Glomerular visceral epithelial cell (primary cell): ENCODE results near the gene NHERF2.

Experiments
- DNase-seq: peaks from one replicate; pipeline ENCODE4 v3.0.0-alpha.2; 2016; ENCODE audit errors: extremely low spot score

The NHERF2 gene

DNA sequence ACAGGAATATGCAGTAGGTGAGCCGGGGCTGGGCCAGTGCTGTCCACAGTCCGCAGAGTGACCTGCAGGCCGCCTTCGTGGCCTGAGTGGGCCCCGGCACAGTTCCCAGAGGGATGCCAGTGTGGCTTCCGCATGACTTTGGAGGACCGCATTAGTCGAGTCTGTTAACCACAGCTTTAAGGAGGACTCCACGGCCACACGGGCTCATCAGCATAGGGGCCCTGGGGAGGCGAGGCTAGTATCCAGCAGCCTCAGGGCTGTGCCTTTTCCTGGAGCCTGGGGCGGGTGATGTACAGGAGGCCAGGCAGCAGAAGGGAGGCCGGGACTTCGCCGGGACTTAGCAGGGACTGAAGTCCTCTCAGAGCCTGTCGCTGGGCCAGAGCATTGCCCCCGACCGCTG is 34.3 kb downstream of the NHERF2 start:
- no peak for DNase-seq

DNA sequence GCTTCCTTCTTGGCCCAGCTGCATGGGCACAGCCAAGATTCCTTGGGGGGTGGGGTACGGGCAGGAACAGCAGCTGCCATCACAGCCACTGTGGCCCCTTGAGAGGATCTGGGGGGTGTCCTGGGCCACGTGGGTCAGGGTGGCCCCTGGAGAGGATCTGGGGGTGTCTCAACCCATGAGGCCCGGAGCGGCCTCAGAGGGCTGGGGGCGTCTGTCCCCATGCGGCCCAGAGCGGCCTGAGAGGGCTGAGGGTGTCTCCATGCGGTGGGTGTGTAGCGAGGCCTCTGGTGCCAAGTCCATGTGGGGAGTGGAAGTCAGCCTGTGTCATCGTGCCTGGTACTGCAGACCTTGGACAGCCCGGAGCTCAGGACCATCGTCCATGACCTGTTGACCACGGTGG is 34.8 kb downstream of the NHERF2 start:
- DNase-seq = no peak

DNA sequence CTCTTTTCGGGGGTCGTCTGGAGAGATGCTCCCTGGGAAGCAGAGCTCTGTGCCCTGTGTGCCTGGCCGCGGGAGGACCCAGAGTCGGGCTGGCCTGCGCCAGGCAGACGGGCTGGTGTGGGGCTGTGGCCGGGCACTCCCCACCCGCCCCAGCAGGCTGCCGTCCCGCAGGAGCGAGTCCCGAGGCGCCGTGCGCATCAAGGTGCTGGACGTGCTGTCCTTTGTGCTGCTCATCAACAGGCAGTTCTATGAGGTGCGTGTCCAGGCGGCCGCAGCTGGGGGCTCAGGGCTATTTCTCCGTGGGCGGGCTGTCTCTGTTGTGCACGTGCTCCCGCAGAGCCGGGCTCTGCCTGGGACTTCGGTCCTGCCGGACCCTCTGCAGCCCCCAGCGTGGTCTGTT is 36.1 kb downstream of the NHERF2 start:
- no peak for DNase-seq

DNA sequence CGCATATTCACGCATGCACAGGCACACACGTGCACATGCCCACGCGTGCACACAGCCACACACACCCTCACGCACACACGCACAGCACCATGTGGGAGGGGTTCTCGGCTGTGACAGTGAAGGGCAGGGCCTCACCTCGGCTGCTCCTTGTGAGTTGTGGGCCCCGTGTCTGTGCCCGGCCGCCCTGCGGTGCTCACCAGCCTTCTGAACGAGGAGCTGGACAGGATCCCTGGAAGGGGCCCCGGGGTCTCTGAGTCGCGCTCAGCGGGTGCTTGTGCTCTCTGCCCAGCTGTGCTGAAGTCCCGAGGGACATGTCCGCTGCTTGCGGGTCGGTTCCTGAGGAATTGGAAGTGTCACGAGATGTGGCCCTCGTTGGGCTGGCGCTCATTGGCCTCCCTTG is 37.2 kb downstream of the NHERF2 start:
- no peak for DNase-seq

DNA sequence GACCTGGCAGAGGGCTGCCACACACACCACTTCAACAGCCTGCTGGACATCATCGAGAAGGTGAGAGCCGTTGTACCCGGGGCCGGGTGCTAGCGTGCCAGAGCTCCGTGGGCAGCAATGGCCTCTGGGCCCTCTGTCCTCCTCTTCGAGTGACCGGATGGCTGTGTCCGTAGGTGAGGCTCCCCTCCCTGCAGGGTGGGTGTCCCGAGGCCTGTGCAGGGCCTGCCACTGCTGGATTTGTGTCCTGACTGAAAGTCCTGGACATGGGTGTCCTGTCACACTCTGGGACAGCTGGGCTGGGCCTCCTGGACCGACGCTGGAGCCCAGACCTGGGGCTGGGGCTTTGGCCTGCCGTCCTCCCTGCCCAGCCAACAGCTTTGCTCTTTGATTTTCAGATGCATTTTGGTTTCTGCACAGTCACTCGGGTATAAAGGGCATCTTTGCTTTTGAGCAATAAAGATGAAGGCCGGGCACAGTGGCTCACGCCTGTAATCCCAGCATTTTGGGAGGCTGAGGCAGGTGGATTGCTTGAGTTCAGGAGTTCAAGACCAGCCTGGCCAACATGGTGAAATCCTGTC is 37.8 kb downstream of the NHERF2 start:
- no peak for DNase-seq

DNA sequence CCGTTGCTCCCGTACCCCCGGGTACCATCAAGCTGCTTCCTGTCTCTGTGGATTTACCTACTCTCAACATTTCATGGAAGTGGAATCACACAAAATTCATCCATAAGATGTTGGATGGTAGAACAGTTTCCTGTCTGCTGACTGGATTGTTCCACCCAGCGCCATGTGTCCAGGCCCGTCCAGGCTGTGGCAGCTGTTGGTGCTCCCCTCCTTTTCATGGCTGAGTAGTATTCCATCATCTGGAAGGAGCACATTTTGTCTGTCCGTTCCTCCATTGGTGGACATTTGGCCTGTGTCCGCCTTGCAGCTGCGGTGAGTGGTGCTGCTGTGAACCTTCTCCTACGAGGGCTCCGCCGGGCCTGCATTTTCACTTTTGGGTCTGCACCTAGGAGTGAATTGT is 39.4 kb downstream of the NHERF2 start:
- DNase-seq = no peak

DNA sequence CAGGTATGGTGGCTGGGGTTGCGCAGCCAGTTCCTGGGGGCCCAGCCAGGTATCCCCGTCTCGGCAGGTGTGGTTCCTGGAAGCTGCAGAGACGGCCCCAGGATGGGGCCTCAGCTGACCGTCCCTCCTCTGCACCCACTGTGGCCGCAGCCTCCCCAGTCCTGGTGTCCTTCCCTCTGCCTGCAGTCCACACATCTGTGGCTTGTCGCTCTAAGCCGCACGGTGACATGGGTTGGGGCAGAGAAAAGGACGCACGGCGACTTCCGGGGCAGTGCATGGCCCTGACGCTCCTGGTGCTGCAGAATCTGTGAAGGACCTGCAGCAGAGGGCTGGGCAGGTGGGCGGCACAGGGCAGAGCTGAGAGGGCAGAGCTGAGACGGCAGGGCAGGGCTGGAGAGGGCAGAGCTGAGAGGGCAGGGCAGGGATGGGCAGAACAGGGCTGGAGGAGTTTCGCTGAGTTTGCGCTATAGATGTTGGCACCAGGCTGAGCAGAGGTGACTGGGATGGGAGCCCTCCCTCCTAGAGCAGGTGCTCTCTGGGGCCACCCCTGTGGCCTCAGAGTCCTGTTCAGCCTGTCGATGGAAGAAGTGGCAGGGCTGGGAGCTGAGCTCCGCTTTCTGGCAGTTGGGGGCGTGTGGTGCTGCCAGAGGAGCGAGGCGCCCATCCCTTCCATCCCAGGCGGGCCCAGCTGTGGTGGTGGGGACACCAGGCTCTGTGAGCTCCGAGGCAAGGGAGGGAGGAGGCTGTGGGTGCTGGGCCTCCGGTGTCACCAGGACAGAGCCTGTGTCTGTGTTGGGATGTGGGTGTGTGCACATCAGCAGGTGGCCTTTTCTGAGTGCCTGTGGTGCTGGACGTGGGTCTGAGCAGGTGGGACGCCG is 44.1 kb downstream of the NHERF2 start:
- DNase-seq = no peak

DNA sequence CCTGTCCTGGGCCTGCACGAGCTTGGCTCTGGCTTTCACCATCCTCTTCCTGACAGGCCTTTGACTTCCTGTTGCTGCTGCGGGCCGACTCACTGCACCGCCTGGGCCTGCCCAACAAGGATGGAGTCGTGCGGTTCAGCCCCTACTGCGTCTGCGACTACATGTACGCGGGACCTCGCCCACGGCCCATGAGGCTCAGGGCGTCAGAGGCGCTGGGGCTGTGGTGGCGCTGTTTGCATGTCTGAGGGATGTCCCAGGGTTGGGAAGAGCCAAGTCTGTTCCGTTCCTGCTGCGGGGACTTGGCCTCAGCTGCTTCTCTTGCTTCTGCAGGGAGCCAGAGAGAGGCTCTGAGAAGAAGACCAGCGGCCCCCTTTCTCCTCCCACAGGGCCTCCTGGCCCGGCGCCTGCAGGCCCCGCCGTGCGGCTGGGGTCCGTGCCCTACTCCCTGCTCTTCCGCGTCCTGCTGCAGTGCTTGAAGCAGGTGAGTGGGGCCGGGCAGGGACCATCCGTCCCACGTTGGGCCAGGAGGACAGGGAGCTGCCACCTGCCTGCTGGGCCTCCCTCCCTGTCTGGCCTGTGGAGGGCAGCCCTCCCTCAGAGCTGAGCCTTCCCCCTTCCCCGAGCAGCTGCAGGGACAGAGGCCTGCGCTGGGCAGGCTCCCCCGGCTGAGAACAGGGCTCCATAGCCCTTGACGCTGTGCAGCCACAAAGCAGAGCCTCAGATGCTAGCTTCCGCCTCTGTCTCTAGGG is 44.9 kb downstream of the NHERF2 start:
- no peak for DNase-seq

DNA sequence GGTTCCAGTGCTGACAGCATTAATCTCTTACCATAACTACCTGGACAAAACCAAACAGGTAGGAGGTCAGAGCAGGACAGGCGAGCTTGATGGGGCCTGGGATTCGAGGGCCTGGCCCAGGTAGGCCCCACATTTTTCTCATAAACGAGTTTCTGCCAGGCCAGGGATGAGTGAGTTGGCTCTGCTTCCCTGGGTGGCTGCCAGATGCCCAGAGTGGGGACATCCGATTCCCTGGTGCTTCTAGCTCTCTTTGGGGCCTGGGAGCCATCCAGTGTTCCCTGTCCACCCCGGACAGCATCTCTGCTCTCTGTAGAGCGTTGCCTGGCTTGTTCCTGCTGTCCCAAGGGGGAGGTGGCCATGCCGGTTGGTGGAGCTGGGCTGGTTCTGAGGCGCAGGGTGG is 46.2 kb downstream of the NHERF2 start:
- DNase-seq = no peak

DNA sequence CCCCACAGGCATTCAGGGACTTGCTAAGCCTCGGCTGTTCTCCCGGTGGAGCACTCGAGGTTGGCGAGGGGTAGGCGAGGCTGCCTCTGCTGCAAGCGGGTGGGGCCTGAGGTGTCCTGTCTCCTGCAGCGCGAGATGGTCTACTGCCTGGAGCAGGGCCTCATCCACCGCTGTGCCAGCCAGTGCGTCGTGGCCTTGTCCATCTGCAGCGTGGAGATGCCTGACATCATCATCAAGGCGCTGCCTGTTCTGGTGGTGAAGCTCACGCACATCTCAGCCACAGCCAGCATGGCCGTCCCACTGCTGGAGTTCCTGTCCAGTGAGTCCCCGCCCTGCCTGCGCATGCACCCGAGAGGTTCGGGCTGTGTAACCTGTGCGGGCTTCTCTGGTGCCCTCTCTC is 47.4 kb downstream of the NHERF2 start:
- no peak for DNase-seq

DNA sequence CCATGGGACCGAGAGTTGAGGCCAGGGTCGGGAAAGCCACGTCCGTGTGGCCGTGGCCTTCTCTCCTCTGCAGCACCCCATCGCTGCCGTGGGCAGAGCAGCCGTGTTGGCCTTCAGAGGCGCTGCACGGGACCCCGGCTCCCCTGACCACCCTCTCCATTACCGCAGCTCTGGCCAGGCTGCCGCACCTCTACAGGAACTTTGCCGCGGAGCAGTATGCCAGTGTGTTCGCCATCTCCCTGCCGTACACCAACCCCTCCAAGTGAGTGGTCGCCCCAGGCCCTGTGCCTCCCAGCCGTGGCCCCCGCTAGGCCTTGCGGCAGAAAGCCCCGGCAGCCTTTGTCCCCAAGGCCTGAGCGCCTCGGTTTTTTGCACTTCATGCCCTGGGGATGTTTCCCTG is 48.9 kb downstream of the NHERF2 start:
- DNase-seq = no peak

DNA sequence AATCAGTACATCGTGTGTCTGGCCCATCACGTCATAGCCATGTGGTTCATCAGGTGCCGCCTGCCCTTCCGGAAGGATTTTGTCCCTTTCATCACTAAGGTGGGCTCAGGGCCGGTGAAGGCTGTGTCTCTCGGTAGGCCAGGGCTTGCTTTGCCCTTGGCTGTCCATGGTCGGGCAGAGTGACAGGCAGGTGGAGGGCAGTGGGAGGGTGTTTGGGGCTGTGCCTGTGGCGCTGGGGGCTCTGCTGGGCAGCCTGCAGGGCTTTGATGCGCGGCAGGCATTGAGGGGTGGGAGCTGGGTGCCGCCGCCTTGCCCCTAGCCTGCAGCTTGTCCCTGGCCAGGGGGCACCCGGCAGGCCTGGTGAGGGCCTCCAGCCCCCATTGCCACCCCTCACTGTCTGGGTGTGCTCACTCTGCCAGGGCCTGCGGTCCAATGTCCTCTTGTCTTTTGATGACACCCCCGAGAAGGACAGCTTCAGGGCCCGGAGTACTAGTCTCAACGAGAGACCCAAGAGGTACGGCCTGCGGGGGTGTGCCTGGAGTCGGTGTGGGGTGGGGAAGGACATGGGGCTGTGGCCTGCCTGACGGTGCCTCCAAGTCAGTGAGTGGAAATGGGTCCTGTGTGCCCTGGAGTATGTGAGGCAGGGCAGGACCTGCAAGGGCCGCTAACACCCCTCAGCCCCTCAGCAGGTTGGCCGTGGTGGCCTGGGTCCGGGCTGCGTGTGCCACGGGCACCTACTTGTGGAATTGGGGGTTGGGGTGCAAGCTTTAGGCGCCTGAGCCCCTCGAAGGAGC is 49.6 kb downstream of the NHERF2 start:
- no peak for DNase-seq

DNA sequence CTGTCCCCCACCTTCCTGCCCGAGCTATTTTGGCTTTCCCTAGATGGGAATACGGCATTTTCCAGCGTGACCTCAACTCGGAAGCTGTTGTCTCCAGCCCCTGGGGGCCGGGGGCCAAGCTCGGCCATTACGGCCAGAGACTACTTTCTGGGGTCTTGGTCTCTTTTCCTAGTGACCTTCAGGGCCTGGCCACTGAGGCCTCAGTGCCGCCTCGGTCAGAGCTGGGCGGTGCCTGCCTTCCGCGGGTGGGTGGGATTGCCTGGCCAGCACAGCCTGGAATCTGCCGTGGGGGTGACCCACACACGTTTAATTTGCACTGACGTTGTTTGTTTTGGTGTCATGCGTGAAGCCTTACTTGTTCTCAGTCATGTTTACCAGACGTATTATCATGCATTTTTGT is 50.3 kb downstream of the NHERF2 start:
- no peak for DNase-seq

DNA sequence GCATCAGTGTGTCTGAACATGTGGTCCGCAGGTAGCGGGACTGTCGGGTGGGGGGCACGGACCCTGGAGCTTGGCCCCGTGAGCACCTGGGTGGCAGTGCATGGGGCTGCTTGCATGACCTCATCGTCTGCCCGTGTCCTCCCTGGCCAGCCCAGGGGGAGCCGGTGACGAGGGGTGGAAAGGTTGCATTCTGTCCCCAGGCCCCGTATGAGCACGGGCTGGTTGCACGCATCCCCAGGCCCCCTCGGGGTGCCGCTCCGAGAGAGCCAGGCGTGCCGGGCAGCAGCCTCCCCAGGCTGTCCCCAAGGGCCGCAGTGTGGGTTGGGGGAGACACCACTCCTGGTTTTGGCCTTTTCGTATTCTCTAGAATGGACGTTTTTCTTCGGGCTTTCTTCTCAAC is 51.0 kb downstream of the NHERF2 start:
- no peak for DNase-seq

DNA sequence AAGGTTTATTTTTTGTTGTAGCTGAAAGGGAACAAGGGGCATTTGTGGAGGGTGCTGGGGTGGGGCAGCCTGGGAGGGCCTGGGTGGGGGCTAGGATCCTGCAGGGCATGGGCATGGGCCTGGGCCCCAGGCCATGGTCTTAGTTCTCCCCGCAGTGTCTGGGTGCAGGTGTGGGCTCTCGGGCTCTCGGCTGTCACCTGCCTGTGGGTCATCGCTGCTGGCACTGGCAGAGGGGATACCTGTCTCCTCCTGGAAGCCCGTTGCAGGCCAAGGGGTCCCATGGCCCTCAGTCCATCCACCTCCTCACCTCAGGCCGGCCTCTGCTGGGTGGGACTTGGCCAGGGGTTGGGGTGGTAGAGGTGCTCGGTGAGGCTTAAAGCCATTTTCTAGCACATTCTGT is 51.4 kb downstream of the NHERF2 start:
- no peak for DNase-seq

DNA sequence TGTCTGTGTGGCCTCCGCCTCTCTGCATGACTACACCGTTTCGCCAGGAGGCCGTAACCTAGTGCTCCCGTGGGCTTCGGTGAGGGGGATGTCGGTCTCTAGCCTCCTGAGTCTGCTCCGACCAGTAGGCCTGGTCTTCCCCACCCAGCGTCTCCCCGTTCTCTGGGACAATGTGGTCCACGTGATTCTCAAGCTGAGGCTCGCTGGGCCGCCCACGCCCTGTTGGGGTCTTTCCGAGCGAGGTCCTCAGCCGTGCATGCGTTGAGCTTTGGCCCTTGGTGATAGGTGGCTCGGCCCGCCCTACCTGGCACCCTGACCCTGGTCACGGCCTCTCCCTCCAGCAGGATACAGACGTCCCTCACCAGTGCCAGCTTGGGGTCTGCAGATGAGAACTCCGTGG is 52.0 kb downstream of the NHERF2 start:
- no peak for DNase-seq

DNA sequence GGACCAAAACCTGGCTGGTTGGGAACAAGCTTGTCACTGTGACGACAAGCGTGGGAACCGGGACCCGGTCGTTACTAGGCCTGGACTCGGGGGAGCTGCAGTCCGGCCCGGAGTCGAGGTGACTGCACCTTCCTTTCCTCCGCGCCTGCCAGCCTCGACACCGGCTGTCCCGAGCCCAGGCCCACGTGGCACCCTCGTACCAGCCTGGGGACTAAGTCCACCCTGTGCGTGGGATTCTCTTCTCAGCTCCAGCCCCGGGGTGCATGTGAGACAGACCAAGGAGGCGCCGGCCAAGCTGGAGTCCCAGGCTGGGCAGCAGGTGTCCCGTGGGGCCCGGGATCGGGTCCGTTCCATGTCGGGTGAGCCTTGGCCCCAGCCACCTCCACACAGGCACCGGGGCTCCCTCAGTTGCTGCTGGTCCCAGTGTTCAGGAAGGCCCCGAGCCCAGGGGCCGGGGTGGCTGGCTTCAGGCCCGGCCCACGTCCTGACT is 52.7 kb downstream of the NHERF2 start:
- DNase-seq = no peak

DNA sequence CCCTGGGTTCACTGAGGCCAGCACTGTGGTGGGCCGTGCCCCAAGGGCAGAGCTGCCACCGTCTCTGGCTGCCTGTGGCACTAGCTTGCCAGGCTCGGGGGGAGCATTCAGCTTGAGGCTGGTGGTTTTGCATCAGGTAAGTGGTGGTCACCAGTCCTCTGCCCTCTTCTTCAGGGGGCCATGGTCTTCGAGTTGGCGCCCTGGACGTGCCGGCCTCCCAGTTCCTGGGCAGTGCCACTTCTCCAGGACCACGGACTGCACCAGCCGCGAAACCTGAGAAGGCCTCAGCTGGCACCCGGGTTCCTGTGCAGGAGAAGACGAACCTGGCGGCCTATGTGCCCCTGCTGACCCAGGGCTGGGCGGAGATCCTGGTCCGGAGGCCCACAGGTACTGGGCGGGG is 53.3 kb downstream of the NHERF2 start:
- DNase-seq = no peak

DNA sequence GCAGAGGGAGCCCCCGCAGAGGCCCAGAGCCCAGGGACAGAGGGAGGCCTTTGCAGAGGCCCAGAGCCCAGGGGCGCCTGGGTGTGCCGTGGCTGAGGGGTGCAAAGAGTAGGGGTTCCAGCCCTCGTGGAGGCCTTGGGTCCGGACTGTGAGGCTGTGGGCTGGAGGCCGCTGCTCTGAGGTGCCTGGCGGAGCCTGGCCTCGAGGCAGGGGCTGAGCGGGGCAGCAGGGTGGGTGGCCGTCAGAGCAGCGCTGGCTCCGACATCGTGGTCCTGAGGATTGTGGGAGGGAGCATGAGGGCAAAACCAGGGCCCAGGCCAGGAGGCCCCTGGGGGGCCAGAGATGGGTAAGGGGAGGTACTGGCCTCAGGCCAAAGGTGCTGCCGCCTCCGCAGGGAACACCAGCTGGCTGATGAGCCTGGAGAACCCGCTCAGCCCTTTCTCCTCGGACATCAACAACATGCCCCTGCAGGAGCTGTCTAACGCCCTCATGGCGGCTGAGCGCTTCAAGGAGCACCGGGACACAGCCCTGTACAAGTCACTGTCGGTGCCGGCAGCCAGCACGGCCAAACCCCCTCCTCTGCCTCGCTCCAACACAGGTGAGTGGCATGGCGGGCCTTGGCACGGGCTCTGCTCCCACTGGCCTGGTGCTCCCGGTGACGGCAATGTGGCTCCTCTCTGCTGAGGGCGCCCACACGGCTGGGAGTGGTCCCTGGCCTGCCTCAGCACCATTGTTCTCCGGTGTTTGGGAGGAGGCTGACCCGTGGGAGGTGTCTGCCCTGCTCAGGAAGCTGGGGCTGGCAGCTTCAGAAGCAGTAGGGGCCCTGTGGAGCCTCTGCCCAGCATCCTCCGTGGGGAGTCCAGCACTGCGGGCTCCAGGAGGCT is 54.7 kb downstream of the NHERF2 start:
- no peak for DNase-seq

DNA sequence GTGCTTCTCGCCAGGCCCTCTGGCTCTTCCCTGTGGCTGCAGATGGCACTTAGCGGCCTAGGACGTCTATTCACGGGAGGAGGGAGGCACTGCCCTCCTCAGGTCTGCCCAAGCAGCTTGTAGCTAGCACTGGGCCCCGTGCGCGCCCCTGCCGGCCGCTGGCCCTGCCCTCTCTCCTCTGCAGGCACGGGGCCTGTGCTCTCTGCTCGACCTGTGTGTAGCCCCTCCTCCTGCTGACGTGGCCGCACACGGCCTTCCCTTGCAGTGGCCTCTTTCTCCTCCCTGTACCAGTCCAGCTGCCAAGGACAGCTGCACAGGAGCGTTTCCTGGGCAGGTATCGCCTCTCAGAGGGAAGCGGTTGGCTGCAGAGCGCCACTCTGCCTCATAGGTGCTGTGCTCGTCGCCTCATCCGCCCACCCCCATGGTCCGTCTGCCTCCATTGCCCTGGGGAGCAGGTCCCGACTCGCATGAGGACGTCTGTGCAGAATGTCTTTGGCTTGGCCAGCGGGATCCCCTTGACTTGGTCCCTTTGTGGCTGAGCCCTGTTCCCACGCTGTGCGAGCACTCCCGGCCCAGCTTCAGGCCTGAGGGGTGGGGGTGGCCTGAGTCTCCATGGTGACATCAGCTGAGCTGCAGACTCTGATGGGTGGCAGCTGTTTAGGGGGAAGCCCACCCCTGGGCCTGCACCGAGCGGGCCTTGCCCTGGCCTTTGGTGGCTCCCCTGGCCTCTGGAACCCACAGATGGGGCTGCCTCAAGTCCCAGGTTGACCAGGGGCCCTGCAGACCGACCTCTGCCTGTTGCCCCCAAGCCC is 55.7 kb downstream of the NHERF2 start:
- no peak for DNase-seq
